Effector memory CD4-positive, alpha-beta T cell (primary cell): ENCODE measurements around the gene TFAP2A.
A peak's percentile ranks its signal among the peaks of the same experiment; 100 is the strongest.

Experiments used
- DNase-seq, 3 donors: peaks; one replicate each; pipeline ENCODE4 v3.0.0-alpha.2; 2020
- H3K27ac ChIP-seq: 2 replicates; pipeline ENCODE4 v1.7.0; 2013; ENCODE audit warnings: mild to moderate bottlenecking, low read length, moderate library complexity; ENCODE audit not compliant: insufficient read depth, poor library complexity, severe bottlenecking
- H3K27me3 ChIP-seq: replicated peaks from 2 replicates; pipeline ENCODE4 v1.7.0; 2013; ENCODE audit warnings: mild to moderate bottlenecking, low read length; ENCODE audit not compliant: insufficient read depth, control insufficient read depth, poor library complexity, severe bottlenecking
- H3K36me3 ChIP-seq: 2 replicates; pipeline ENCODE4 v1.7.0; 2013; ENCODE audit warnings: mild to moderate bottlenecking, low read length, moderate library complexity; ENCODE audit not compliant: control insufficient read depth, insufficient read depth
- H3K4me1 ChIP-seq: 2 replicates; pipeline ENCODE4 v1.7.0; 2013; ENCODE audit warnings: low read length, mild to moderate bottlenecking; ENCODE audit not compliant: control insufficient read depth, insufficient read depth, poor library complexity, severe bottlenecking
- H3K4me3 ChIP-seq: 2 replicates; pipeline ENCODE4 v1.7.0; 2013; ENCODE audit warnings: low read length, low read depth, mild to moderate bottlenecking; ENCODE audit not compliant: insufficient read depth, poor library complexity, severe bottlenecking
- H3K9me3 ChIP-seq: 2 replicates; pipeline ENCODE4 v1.7.0; 2013; ENCODE audit warnings: mild to moderate bottlenecking, low read length, moderate library complexity; ENCODE audit not compliant: control insufficient read depth

TFAP2A gene

DNA sequence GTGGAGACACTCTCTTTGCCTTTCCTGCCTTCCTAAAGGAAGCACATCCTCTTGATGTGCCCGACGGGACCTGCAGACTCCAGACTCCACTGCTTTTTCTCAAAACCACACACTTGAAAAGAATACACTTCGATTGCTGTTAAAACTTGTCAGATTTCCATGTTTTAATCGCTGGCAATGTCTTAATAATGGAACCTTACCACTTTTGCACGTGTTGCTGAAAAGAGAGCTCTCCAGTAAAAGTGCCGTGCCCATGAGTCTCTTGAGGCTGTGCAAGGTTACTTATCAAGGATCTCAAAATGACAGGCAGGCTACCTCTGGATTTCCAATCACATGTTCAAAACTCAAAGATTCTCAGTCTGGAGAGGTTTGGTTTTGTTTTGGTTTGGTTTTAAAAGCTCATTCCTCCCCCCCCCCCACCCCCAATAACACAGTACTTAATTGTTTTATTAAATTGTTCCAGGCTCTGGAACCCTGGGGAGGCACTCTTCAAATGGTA is 12.0 kb upstream of the TFAP2A start:
- H3K36me3 ChIP-seq, result no peaks in the 10 kb centered on the region
- DNase-seq, result no peak
- H3K27me3 ChIP-seq, result peaks cover 35% of the 10 kb centered on the region
- H3K9me3 ChIP-seq, result no peaks in the 10 kb centered on the region
- no peaks in the 10 kb centered on the region for H3K4me1 ChIP-seq
- H3K4me3 ChIP-seq, result no peak overlapping the region
- H3K27ac ChIP-seq, result no peak overlapping the region

DNA sequence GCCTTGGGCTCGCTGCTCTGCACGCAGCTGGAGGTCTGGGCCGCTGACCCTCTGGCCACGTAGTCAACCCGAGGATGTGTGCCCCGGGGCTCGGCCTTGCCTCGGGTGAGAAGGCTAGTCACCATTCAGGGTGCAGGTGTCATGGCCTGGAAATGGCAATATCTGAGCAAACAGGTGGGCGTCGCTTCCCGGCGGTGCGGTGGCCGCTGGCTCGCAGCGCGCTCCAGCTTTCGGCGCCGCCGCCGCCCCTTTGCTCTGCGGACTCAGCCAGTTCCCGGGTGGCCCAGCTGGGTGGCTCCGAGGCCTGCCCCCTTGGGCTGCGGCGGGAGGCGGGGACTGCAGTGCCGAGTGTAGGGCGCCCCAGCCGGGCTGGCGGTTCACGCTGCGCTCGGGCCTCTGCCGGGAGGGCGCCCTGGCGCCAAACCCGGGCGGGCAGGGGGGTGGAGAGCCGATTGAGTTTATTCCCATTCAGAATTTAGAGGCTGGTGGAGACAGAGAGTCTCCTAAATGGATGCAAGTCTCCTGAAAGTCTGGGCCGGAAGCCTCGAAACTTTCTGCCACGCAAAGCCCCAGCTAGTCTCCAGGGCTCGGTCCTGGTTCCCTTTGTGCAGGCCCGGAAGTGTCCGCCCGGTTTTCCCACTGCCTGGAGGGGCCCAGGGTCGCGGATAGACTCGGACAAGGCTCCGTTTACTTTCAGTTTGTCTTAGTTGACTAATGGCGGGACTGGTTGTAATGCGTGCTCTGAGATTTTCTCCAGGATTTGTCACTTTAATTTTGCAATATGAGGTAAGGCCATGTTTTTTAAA is 11.3 kb upstream of the TFAP2A start:
- no peak overlapping the region for H3K27ac ChIP-seq
- no peaks in the 10 kb centered on the region for H3K36me3 ChIP-seq
- H3K4me3 ChIP-seq, result peak overlapping the region; percentile 27
- H3K27me3 ChIP-seq, result peaks cover 41% of the 10 kb centered on the region
- H3K9me3 ChIP-seq, result no peaks in the 10 kb centered on the region
- no peak for DNase-seq
- no peaks in the 10 kb centered on the region for H3K4me1 ChIP-seq

GRCh38 chr6:10425176-10425974 is 10.5 kb upstream of the TFAP2A start:
- Histone ChIP-seq H3K4me3 (no peak overlapping the region), H3K27ac (no peak overlapping the region)

DNA sequence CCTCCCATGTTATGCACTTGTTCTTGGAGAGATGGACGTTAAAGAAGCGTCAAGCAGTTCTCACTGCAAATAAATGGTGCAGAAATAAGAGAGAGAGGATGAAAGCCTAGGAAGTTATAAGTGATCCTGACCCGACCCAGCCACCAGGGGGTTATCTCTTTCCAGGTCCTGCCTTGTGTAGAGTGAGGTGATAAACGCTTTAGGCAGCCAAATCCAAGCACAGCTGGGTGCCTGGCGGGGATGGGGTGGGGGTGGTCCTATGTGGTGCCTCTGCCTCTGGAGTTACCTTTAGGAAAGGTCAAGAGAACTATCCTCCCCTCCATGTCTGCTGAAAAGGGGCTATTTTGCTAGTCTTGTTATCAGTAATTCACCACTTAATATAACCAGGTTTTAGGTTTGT is 9.2 kb upstream of the TFAP2A start:
- H3K36me3 ChIP-seq, result no peaks in the 10 kb centered on the region
- H3K9me3 ChIP-seq, result no peaks in the 10 kb centered on the region
- no peak overlapping the region for H3K4me3 ChIP-seq
- no peak overlapping the region for H3K27ac ChIP-seq
- H3K27me3 ChIP-seq, result peaks cover 61% of the 10 kb centered on the region
- DNase-seq, result no peak
- H3K4me1 ChIP-seq, result no peaks in the 10 kb centered on the region

More at GRCh38 chr6:10425176-10425974, 10.5 kb upstream of the TFAP2A start:
- Histone ChIP-seq H3K9me3 (no peaks in the 10 kb centered on the region), H3K36me3 (no peaks in the 10 kb centered on the region), H3K27me3 (peaks cover 49% of the 10 kb centered on the region), H3K4me1 (no peaks in the 10 kb centered on the region)
- DNase-seq, result no peak

DNA sequence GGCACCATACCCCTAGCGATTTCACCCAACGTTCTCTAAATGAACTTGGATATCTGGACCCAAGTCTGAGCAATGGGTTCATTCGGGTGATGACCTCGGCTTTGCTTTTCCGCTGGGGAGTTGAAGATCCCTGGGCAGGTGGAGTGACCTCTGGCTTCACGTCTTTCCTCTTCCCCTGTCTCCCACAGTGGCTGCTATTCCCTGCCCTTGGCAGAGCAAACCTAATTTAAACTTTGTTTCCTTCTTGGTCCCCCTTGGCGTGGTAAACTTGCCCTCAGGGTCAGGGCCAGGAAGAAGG is 7.8 kb upstream of the TFAP2A start:
- Histone ChIP-seq H3K4me3 (no peak overlapping the region), H3K9me3 (no peaks in the 10 kb centered on the region), H3K36me3 (no peaks in the 10 kb centered on the region), H3K27me3 (peaks cover 72% of the 10 kb centered on the region), H3K27ac (no peak overlapping the region), H3K4me1 (no peaks in the 10 kb centered on the region)
- DNase-seq, result no peak

- Histone ChIP-seq H3K4me3 (no peak overlapping the region), H3K27me3 (peaks cover 77% of the 10 kb centered on the region), H3K9me3 (no peaks in the 10 kb centered on the region), H3K27ac (no peak overlapping the region), H3K36me3 (no peaks in the 10 kb centered on the region), H3K4me1 (peaks cover 3% of the 10 kb centered on the region)
- no peak for DNase-seq
Observed at GRCh38 chr6:10421921-10422736, 7.3 kb upstream of the TFAP2A start.

- peaks cover 8% of the 10 kb centered on the region for H3K4me1 ChIP-seq
- H3K4me3 ChIP-seq, result no peak overlapping the region
- H3K27ac ChIP-seq, result no peak overlapping the region
- peaks cover 83% of the 10 kb centered on the region for H3K27me3 ChIP-seq
- DNase-seq, result no peak
- no peaks in the 10 kb centered on the region for H3K36me3 ChIP-seq
- no peaks in the 10 kb centered on the region for H3K9me3 ChIP-seq
Observed at GRCh38 chr6:10421158-10421920, 6.5 kb upstream of the TFAP2A start.

GRCh38 chr6:10420546-10421157 is 5.8 kb upstream of the TFAP2A start:
- no peak overlapping the region for H3K4me3 ChIP-seq
- no peaks in the 10 kb centered on the region for H3K9me3 ChIP-seq
- H3K36me3 ChIP-seq, result no peaks in the 10 kb centered on the region
- H3K27me3 ChIP-seq, result peaks cover 88% of the 10 kb centered on the region
- no peak overlapping the region for H3K27ac ChIP-seq
- peaks cover 8% of the 10 kb centered on the region for H3K4me1 ChIP-seq
- no peak for DNase-seq
